Mononuclear cell (primary cell): ENCODE results near the gene THRA. TPM values are rescaled to one million over a fixed set of nuclear protein-coding genes. Genes with fewer than 3 reads are reported as not detected.

Source experiments
- H3K27me3 ChIP-seq: 2 replicates; pipeline ENCODE4 v1.6.0; 2011; ENCODE audit warnings: low read length, control low read depth; ENCODE audit not compliant: insufficient read depth
- H3K4me1 ChIP-seq: 2 replicates; pipeline ENCODE4 v1.5.1; 2011; ENCODE audit warnings: mild to moderate bottlenecking, low read length, control low read depth; ENCODE audit not compliant: insufficient read depth
- H3K4me3 ChIP-seq: 2 replicates; pipeline ENCODE4 v1.5.1; 2011; ENCODE audit warnings: mild to moderate bottlenecking, low read length, moderate library complexity
- H3K9me3 ChIP-seq: 2 replicates; pipeline ENCODE4 v1.5.1; 2011; ENCODE audit warnings: low read depth, mild to moderate bottlenecking, control low read depth, low read length
- total RNA-seq: library from RNA; depleted of rRNA; stranded (reverse); fragments of >200 nt; gene quantifications from one replicate; pipeline ENCODE4 v1.2.3, GENCODE V29; 2012

Gene THRA
- total RNA-seq, 1 donor: 39.0 TPM

GRCh38 chr17:40079545-40079944 lies 16.8 kb downstream of the THRA start:
- Histone ChIP-seq H3K4me1 (peaks cover 26% of the 10 kb centered on the region), H3K4me3 (no peak overlapping the region), H3K9me3 (no peaks in the 10 kb centered on the region), H3K27me3 (no peaks in the 10 kb centered on the region)

GRCh38 chr17:40084477-40084876 lies 21.7 kb downstream of the THRA start:
- no peaks in the 10 kb centered on the region for H3K27me3 ChIP-seq
- H3K9me3 ChIP-seq: no peaks in the 10 kb centered on the region
- no peak overlapping the region for H3K4me3 ChIP-seq
- H3K4me1 ChIP-seq: no peaks in the 10 kb centered on the region

- Histone ChIP-seq H3K4me3 (no peak overlapping the region), H3K27me3 (no peaks in the 10 kb centered on the region), H3K4me1 (no peaks in the 10 kb centered on the region), H3K9me3 (no peaks in the 10 kb centered on the region)
Measured at GRCh38 chr17:40086150-40087044, 23.6 kb downstream of the THRA start.

GRCh38 chr17:40087049-40087794 lies 24.5 kb downstream of the THRA start:
- Histone ChIP-seq H3K9me3 (no peaks in the 10 kb centered on the region), H3K27me3 (no peaks in the 10 kb centered on the region), H3K4me1 (no peaks in the 10 kb centered on the region), H3K4me3 (no peak overlapping the region)

GRCh38 chr17:40087903-40088718 lies 25.3 kb downstream of the THRA start:
- H3K9me3 ChIP-seq: no peaks in the 10 kb centered on the region
- H3K27me3 ChIP-seq: no peaks in the 10 kb centered on the region
- H3K4me1 ChIP-seq: no peaks in the 10 kb centered on the region
- H3K4me3 ChIP-seq: no peak overlapping the region

GRCh38 chr17:40089077-40089895 lies 26.5 kb downstream of the THRA start:
- Histone ChIP-seq H3K27me3 (no peaks in the 10 kb centered on the region), H3K4me3 (no peak overlapping the region), H3K9me3 (no peaks in the 10 kb centered on the region), H3K4me1 (peaks cover 2% of the 10 kb centered on the region)

- H3K4me1 ChIP-seq: peaks cover 13% of the 10 kb centered on the region
- H3K27me3 ChIP-seq: no peaks in the 10 kb centered on the region
- H3K4me3 ChIP-seq: no peak overlapping the region
- H3K9me3 ChIP-seq: no peaks in the 10 kb centered on the region
Measured at GRCh38 chr17:40090237-40091119, 27.7 kb downstream of the THRA start.

- H3K9me3 ChIP-seq: no peaks in the 10 kb centered on the region
- H3K4me3 ChIP-seq: no peak overlapping the region
- peaks cover 26% of the 10 kb centered on the region for H3K4me1 ChIP-seq
- no peaks in the 10 kb centered on the region for H3K27me3 ChIP-seq
Measured at GRCh38 chr17:40091691-40092397, 29.1 kb downstream of the THRA start.

GRCh38 chr17:40092581-40092980 lies 29.8 kb downstream of the THRA start:
- Histone ChIP-seq H3K27me3 (no peaks in the 10 kb centered on the region), H3K9me3 (no peaks in the 10 kb centered on the region), H3K4me1 (peaks cover 34% of the 10 kb centered on the region), H3K4me3 (no peak overlapping the region)

GRCh38 chr17:40093005-40093579 lies 30.3 kb downstream of the THRA start:
- Histone ChIP-seq H3K4me1 (peaks cover 39% of the 10 kb centered on the region), H3K9me3 (no peaks in the 10 kb centered on the region), H3K4me3 (no peak overlapping the region), H3K27me3 (no peaks in the 10 kb centered on the region)

- peaks cover 45% of the 10 kb centered on the region for H3K4me1 ChIP-seq
- H3K27me3 ChIP-seq: no peaks in the 10 kb centered on the region
- no peak overlapping the region for H3K4me3 ChIP-seq
- no peaks in the 10 kb centered on the region for H3K9me3 ChIP-seq
Measured at GRCh38 chr17:40093580-40094201, 30.9 kb downstream of the THRA start.

GRCh38 chr17:40094874-40095273 lies 32.1 kb downstream of the THRA start:
- Histone ChIP-seq H3K4me1 (peaks cover 54% of the 10 kb centered on the region), H3K9me3 (no peaks in the 10 kb centered on the region), H3K4me3 (no peak overlapping the region), H3K27me3 (no peaks in the 10 kb centered on the region)
